GM19395 (cell line): Measurements from ENCODE around the gene D2HGDH.
"Not testable (repeated sequence)": the region's sequence is repeated elsewhere in the genome, so short reads cannot be mapped to it uniquely, and the experiment has no call there.

Experiments used
- ATAC-seq: cut with Tn5 transposase; IDR thresholded peaks from one replicate; pipeline ENCODE4 v1.9.1; 2021; ENCODE audit warnings: mild to moderate bottlenecking, moderate library complexity; ENCODE audit not compliant: unreplicated experiment

D2HGDH gene

DNA sequence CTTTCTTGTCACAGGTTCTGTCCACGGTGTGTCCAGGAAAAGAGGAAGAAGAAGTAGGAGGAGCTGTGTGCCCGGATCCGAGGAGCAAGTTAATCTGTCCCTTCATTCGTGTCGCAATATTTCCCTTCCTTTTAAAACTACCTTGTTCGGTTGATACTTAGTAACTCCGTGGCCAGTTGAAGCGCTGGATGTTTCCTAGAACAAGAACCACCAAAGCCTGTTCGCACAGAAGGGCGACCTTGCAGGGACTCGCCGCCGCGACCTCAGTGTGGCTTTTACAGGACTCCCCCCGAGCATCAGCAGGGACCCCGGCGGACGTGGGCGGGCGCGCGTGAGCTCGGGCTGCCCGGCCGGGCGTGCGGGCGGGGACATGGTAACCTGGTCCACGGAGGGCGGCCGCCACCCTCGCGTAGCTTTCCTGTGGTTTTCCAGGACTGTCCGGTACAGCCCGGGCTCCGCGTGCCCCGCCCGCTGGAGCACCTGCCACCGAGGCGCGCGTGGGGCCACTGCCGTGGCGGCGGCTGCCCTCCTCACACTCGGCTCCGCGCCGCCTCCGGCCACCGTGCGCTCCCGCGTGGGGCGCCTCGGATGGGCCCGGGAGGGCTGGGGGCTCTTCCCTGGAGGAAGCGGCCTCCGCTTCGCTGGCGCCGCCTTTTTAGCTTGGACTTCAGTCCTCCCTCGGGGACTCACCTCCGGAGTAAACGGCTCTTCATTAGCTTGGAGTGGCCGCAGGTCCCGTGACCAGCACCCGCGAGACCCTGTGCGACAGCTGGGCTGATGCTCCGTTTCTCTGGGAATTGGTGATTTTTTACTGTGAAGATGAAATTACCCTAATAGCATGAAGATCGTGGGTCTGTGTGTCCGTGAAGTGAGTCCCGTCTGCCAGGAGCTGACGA, 9.2 kb upstream of the D2HGDH start:
- no peak for ATAC-seq

DNA sequence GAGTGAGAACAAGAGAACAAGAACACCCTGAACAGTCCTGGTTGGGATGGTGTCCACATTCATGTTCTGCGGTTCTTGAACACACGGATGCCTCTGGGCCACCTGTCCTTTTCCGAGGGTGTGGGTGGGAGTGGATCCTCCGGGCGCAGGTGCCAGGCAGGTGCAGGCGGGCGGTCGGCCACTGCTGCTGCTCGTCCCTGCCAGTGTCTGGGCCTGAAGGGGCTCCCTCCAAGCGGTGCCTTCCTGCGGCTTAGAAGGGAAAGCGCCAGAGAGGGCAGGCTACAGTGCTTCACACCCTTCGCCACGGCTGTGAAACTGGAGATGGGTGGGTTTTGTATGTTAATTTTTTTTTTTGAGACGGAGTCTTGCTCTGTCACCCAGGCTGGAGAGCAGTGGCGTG, 8.0 kb upstream of the D2HGDH start:
- no peak for ATAC-seq

DNA sequence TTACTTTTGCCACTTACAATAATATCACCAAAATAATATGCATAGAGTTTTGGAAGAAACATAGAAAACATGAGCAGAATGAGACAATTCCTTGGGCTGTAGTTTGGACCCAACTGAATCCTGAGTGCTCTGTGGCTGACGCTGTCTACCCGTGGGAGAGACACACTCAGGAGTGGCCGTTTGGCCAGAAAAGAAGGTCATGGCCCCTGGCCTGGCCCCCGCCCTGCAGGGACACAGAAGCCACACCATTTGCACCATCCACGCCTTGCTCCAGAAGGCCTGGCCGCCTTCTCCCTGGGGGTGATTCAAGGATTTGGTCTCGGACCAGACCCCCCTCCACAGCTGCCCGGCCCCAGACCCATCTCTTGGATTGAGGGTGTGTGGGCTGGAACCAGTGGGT, 6.4 kb upstream of the D2HGDH start:
- no peak for ATAC-seq

DNA sequence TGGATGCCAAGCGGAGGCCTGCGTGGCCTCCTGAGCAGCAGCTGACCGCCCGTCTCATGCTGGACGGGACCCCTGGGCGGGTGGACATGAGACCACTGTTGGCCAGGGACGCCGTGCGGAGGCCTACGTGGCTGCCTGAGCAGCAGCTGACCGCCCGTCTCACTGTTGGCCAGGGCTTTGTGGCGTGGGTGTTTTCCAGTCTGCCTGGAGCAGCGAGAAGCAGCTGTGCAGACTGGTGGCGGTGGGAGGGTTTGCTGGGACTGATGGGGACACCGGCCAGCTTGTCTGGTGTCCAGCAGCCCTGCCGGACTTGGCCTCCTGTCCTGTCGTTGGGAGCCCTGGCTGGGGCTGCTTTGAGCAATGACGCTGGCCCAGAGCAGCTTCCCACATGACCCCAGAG, 5.8 kb upstream of the D2HGDH start:
- ATAC-seq, result no peak

DNA sequence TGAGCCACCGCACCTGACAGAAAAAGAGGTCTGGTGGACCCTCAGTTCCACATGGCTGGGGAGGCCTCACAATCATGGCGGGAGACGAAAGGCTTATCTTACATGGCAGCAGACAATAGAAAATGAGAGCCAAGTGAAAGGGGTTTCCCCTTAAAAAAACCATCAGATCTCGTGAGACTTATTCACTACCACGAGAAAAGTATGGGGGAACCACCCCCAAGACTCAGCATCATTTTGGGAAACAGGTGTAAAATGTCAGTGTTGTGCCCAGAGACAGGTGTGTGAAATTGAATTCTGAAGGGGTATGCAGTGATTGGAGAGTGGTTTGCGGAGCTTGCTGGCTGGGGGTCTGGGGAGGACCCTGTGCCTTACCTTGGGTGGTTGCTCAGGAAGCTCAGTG, 4.6 kb upstream of the D2HGDH start:
- no peak for ATAC-seq

DNA sequence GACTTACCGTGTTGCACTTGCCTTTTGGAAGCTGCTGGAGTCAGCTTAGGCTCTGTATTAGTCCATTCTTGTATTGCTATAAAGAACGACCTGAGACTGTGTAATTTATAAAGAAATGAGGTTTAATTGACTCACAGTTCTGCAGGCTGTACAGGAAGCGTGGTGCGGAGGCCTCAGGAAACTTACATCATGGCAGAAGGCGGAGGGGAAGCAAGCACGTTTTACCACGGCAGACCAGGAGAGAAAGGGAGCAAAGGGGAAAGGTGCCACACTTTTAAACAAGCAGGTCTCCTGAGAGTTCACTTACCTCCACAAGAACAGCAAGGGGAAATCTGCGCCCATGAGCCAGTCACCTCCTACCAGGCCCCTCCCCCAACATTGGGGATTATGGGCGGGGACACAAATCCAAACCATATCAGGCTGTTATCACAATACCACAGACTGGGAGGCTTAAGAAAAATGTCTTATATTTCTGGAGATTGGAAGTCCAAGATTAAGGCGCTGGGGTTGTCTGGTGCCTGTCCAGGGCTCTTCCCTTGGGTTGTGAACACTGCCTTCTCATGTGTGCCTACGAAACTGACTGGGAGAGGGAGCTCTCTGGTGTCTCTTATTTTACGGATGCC, 3.6 kb upstream of the D2HGDH start:
- no peak for ATAC-seq

DNA sequence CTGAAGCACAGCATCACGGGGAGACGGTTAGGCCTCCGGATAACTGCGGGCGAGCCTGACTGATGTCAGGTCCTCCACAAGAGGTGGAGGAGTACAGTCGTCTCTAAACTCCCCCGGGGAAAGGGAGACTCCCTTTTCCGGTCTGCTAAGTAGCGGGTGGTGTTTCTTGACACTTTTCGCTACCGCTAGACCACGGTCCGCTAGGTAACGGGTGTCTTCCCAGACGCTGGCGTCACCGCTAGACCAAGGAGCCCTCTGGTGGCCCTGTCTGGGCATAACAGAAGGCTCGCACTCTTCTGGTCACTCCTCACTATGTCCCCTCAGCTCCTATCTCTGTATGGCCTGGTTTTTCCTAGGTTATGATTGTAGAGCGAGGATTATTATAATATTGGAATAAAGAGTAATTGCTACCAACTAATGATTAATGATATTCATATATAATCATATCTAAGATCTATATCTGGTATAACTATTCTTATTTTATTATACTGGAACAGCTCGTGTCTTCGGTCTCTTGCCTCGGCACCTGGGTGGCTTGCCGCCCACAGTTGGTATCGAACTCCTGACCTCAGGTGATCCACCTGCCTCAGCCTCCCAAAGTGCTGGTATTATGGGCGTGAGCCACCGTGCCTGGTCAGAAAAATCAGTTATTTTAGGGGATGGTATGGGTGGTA, 1.8 kb upstream of the D2HGDH start:
- not testable (repeated sequence) for ATAC-seq

DNA sequence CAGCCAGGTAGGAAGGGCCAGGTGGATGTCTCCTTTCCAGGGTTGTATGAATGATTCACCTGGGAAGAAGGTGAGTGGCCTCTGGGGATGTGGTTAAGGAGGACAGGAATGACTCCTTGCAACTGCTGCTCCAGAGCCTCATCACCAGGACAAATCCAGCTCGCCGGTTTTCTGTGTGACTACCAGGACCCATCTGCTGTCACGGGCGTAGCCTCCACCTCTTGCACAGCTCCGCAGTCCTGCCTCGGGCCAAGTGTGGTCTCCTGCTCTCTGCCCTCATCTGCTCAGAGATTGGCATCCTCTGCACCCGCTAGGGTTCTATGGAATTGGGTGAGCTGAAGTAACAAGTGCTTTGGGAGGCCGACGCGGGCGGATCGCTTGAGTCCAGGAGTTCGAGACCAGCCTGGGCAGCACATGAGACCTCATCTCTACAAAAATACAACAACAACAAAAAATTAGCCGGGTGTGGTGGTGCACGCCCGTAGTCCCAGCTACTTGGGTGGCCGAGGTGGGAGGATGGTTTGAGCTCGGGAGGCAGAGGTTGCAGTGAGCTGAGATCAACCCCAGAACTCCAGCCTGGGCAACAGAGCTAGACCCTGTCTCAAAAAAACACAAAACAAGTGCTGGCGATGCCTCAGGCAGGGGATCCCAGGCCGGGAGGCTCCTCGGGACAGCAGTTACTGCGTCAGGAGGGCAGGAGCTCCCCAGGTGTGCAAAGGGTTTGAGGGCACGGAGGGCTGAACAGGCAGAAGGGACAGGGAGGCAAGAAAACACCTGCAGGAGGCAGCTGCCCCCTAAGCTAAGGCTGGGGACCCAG, 831 bp upstream of the D2HGDH start:
- no peak for ATAC-seq

DNA sequence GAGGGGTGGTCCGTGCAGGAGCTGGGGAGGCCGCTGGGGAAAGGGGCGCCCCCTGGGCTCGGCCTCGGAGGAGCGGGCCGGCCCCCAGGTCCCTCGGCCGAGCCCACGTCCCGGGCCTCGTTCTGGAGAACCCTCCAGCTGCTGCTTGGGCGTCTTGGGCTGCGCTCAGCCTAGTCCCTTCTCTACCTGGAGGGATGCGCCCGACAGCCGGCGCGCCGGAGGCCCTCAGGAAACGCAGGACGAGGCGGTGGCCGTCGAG, 293 bp upstream of the D2HGDH start:
- ATAC-seq, result peak; percentile 38

DNA sequence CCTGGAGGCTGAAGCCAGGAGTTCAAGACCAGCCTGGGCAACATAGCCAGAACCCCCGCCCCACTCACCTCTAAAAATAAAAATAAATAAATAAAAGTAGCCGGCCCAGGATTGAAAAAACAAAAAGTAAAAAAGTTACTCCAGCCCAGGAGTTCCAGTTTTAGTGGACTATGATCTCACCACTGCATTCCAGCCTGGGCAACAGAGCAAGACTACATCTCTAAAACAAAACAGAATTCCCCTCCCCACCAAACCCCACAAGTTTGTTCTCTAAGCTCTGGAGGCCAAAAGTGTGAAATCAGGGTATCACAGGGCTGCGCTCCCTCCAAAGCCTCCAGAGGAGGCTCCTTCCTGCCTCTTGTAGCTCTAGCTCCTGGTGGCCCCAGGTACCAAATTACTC, 1.7 kb downstream of the D2HGDH start:
- no peak for ATAC-seq

DNA sequence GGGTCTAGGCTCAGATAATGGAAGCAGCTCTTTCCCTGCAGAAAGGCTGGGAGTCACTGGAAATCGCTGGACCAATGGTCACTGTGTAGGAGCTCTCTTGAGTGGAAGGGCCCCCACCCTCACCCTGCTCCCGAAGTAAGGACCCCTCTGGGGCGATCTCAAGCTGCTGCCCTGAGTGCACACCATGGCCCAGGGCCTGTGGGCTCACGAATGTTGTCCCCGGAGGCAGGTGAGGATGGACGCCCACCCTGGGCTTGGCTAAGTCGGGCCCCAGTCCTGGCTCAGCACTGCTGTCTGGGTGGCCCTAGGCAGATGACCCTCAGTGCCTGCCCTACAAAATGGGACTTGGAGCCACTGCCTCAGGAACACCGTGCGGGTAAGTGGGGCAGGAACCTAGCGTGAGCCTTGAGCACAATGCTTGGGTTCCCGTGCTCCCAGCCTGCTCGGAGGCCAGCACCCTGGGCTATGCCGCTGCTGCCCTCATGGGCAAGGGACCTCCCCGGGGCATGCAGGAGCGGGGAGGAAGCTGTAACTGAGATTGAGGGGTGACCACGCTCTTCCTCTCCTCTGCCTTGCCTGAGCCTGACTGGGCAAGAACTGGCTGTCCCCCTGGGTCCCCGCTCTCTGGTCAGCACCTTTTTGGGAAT, 3.7 kb downstream of the D2HGDH start:
- no peak for ATAC-seq

DNA sequence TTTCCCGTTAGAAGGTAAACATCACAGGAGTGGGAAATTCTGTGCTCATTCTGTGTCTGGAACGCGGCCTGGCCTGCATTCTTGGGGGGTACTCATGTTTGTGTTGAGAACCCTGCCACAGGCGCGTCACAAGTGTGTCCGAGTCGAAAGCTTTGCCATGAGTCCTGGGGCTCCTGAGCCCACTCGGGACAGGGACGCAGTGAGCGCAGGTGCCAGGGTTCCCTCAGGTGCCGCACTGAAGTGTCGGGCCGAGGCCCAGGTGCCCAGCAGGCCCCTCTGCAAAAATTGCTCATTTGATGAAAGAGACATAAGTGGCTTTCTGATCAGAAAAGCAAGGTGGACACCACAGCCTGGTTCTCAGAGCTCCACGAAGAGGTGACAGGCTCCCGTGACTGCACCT, 4.7 kb downstream of the D2HGDH start:
- no peak for ATAC-seq

DNA sequence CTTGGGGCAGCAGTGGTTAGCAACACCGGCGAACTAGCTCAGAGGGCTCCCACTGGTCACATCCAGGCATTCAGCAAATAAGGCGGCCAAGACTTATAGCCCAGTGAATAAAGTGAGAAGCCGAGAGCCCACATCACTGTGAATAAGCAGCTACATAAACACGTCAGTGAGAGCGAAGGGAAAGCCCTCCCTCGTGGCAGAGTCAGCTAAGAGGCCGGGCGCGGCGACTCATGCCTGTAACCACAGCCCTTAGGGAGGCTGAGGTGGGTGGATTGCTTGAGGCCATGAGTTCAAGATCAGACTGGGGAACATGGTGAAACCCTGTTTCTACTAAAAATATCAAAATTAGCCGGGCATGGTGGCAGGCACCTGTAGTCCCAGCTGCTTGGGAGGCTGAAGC, 5.2 kb downstream of the D2HGDH start:
- no peak for ATAC-seq

DNA sequence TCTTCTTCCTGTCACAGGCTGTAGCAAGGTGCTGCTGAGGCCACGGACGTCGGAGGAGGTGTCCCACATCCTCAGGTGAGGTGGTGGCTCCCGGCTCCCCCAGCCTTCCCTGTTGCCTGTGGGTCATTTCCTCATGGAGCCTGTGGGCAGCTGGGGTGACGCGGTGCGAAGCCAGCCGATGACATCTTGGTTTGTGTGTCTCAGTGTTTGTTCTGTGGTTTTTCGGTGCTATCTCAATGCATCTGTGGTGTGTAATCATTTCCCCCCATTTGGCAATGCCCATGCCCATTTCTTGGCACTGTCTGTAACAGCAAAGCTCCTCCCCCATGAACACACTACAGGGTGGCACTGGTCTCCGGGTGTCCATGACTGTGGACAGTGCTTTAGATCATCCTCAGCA, 6.6 kb downstream of the D2HGDH start:
- ATAC-seq, result no peak

DNA sequence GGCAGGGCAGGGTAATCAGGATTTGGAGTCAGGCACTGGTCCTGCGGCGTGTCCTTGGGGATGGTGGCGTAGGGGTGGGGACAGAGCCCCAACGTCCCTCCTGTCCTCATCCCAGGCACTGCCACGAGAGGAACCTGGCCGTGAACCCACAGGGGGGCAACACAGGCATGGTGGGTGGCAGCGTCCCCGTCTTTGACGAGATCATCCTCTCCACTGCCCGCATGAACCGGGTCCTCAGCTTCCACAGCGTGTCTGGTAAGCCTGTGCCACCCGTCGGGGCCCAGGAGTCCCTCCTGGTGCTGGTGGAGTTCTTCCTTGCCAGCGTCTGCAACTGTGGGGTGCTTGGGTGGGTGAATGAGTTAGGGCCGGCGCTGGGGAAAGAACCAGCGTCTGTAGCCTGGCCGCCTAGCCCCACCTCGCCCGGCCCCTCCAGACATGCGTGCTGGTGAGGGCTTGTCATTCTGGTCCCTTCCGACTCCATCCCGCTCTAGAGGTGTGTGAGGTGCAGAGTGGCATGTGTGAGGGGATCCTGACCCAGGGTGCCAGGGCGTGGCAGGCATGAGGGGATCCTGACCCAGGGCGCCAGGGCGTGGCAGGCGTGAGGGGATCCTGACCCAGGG, 8.0 kb downstream of the D2HGDH start:
- ATAC-seq, result no peak

DNA sequence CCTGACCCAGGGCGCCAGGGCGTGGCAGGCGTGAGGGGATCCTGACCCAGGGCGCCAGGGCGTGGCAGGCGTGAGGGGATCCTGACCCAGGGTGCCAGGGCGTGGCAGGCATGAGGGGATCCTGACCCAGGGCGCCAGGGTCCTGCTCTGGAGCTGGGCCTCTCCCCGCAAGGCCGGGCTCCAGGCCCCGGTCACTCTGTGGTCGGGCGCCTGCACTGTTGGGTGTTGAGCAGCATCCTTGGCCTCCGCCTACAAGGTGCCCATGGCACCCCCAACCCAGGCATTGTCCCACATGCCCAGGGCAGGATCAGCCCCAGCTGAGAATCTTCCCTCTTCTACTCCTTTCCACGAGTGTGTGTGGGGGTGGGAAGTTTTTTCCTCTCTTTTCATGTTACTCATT, 8.6 kb downstream of the D2HGDH start:
- not testable (repeated sequence) for ATAC-seq

DNA sequence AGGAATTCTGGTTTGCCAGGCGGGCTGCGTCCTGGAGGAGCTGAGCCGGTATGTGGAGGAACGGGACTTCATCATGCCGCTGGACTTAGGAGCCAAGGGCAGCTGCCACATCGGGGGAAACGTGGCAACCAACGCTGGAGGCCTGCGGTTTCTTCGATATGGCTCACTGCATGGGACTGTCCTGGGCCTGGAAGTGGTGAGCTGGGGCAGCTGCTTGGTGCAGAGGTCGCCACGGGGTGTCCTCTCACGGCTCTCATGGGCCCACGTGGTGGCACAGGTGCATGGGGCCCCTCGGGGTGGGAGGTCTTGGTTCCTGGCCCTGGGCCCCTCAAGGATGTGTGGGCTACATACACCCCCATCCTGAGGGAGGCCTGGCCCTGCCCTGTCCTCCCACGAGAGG, 9.2 kb downstream of the D2HGDH start:
- ATAC-seq, result no peak

DNA sequence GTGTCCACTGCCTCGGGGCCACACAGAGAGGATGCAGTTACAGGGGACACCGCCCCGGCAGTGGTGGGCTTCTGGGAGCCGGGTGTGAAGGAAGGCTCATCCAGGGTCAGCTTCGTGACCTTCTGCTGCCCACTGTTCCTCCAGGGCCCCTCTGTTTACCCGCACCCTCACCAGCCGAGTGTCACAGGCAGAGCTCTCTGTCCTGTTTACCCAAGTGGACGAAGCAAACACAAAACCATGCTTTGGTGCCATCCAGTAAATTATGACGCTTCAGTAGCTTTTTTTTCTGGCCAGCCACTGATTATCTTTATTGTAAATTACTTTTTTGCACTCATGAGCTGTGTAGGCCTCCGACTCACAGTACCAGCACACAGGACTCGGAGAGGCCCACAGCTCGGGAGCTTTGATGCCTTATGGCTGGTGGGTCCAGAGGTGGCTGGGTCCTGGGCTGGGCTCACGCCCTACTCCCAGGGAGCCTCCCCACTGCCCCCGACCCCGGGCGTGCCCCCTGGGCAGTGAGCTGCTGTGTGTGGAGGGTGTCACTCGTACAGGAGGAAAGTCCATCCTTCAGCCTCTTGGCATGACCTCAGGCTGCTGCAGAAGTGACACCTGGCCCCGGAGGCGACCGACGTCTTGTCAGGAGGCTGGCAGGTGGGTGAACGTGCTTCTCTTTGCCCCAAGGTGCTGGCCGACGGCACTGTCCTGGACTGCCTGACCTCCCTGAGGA, 9.8 kb downstream of the D2HGDH start:
- no peak for ATAC-seq

DNA sequence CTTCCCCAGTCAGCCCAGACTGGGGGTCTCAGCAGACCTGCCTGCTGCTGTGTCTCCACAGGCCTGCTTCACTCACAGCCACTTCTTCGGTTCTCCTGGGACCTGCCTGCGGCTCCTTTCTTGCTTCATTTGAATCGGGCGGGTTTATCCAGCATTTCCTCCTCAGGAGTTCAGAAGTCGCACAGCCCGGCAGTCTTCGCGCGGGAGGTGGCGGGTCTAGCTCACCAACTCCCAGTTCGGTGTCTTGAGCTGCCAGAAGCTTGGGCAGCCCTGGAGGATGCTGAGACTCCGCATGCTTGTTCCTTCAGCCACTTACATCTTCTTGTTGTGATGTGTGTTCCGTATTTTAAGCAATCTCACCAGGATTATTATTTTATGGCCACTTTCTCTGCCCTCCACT, 10.8 kb downstream of the D2HGDH start:
- ATAC-seq, result no peak

DNA sequence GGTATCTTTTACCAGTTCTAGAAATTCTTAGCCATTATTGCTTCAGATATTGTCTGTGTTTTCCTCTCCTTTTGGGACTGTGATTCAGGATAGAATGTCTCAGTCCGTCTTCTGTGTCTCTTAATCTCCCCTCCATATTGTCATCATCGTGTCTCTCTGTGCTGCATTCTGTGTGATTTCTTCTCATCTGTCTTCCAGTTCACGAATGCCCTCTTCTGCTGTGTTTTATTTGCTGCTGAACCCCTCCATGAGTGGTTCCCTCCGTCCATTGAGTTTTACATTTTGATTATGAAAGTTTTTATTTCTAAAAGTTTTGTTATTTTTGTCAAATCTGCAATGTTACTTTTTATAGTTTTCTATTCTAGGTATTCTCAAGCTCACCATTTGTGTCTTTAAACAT, 11.7 kb downstream of the D2HGDH start:
- no peak for ATAC-seq
